ENCODE data around the gene STRIP1.

- no peak for TF ChIP-seq CTCF (conservative IDR thresholded peaks at IDR 0.05)
- no peak for TF ChIP-seq EZH2 (IDR thresholded peaks at IDR 0.05; ENCODE audit: low read depth)
These were observed 35.2 kb downstream of the STRIP1 start for GRCh38 chr1:110069404-110070281.

Measured in PC-9 (cell line).